PC-9 (cell line): Measurements from ENCODE around the gene DAB1. TPM values are rescaled to one million over a fixed set of nuclear protein-coding genes. Genes with fewer than 3 reads are reported as not detected.

Experiments used
- BruUV-seq: library from RNA; stranded (reverse); fragments of 400-500 nt; replicated peaks from 2 replicates; lab custom pipeline; 2021; lab: Mats Ljungman, UMichigan
- CTCF ChIA-PET: fragments of 300-600 bp; sonication (Branson Sonifier 250); formaldehyde crosslinking; loops from one replicate; lab custom pipeline; 2022; ENCODE audit warnings: antibody characterized with exemption; lab: Charles Lee
- POLR2A ChIA-PET: fragments of 300-600 bp; sonication (Branson Sonifier 250); formaldehyde crosslinking; loops from one replicate; lab custom pipeline; 2022; ENCODE audit warnings: antibody characterized with exemption; ENCODE audit not compliant: unreplicated experiment; lab: Charles Lee
- DNase-seq, 2 experiments: peaks; one replicate each; pipeline versions ENCODE4 v3.0.0 to v3.0.0-alpha.2; 2015 to 2022; ENCODE audit warnings: mixed read lengths in 1 of 2
- H2AFZ ChIP-seq: fragments of 200-600 bp; sonication (generic); 2 replicates; pipeline ENCODE4 v1.8.1; 2017; ENCODE audit warnings: antibody characterized with exemption
- H3F3A ChIP-seq: fragments of 200-600 bp; sonication (generic); 2 replicates; pipeline ENCODE4 v1.8.1; 2017; ENCODE audit warnings: antibody characterized with exemption, mild to moderate bottlenecking, low read depth; ENCODE audit not compliant: insufficient read depth
- H3K27ac ChIP-seq: fragments of 200-600 bp; sonication (generic); 2 replicates; pipeline ENCODE4 v1.6.1; 2016; ENCODE audit warnings: mixed run types
- H3K27me3 ChIP-seq: fragments of 200-600 bp; sonication (generic); 2 replicates; pipeline ENCODE4 v1.6.1; 2016; ENCODE audit warnings: low read depth, mixed run types; ENCODE audit not compliant: insufficient read depth
- H3K36me3 ChIP-seq: fragments of 200-600 bp; sonication (generic); 2 replicates; pipeline ENCODE4 v1.6.1; 2016; ENCODE audit warnings: low read depth, mixed run types
- H3K4me1 ChIP-seq: fragments of 200-600 bp; sonication (generic); replicated peaks from 2 replicates; pipeline ENCODE4 v1.6.1; 2016; ENCODE audit warnings: mixed run types; ENCODE audit not compliant: insufficient read depth
- H3K4me2 ChIP-seq: fragments of 200-600 bp; sonication (generic); 2 replicates; pipeline ENCODE4 v1.6.1; 2017; ENCODE audit warnings: mixed run types
- H3K4me3 ChIP-seq: fragments of 200-600 bp; sonication (generic); 2 replicates; pipeline ENCODE4 v1.6.1; 2016; ENCODE audit warnings: mixed run types
- H3K79me2 ChIP-seq: fragments of 200-600 bp; sonication (generic); 2 replicates; pipeline ENCODE4 v1.6.1; 2017; ENCODE audit warnings: low read depth, mixed run types
- H3K9me2 ChIP-seq: fragments of 200-600 bp; sonication (generic); 2 replicates; pipeline ENCODE4 v1.8.1; 2017; ENCODE audit warnings: mild to moderate bottlenecking; ENCODE audit not compliant: insufficient read depth
- H3K9me3 ChIP-seq: fragments of 200-600 bp; sonication (generic); 2 replicates; pipeline ENCODE4 v1.8.1; 2016; ENCODE audit warnings: low read depth; ENCODE audit not compliant: insufficient read depth
- H4K20me1 ChIP-seq: fragments of 200-600 bp; sonication (generic); 2 replicates; pipeline ENCODE4 v1.8.1; 2017; ENCODE audit not compliant: insufficient read depth
- CTCF ChIP-seq: fragments of 200-600 bp; sonication (generic); conservative IDR thresholded peaks from 2 replicates; pipeline ENCODE4 v1.6.1; 2017; ENCODE audit warnings: mixed run types, antibody characterized with exemption, mild to moderate bottlenecking, moderate library complexity
- EZH2 ChIP-seq: fragments of 200-600 bp; sonication (generic); IDR thresholded peaks from 2 replicates; pipeline ENCODE4 v1.8.0; 2017; ENCODE audit warnings: antibody characterized with exemption, low read depth
- intact Hi-C: fragments of 100-400 bp; cut with micrococcal nuclease; formaldehyde crosslinking; loops from one replicate; pipeline ENCODE4 v1.10.0; 2022; ENCODE audit not compliant: unreplicated experiment
- total RNA-seq: library from RNA; stranded (reverse); gene quantifications from 2 replicates; pipeline ENCODE4 v1.2.3, GENCODE V29; 2021

Gene DAB1
- total RNA-seq, 1 experiment from 2014 or later, result not detected

DNA sequence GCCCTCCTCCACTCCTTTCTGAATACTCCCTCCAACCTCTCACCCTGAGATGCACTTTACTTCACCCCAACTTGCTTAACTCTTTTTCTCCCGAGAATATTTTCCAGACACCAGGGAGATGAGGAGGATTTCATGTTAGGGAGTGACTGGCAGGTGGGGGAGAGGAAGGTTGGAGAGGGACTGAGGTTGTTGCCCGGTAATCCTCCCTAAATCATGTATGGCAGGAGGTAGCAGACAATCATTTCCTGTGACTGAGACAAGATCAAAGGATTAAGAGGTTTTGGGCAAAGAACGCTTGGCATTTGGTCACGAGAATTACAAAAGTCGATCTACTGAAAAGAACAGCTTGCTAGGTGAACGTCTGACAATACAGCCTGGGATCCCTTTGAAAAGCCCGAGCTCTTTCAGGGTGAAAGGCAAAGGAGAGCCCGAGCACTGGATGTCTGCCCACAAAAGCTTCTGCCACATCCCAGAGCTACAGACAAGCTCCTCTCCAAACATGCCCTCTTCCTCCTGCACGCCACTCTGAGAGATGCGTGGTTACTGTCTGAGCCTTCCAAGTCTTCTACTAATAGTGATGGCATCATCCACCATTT is 154.1 kb downstream of the DAB1 start:
- H2AFZ ChIP-seq, result no peak overlapping the region
- H3K36me3 ChIP-seq, result no peaks in the 10 kb centered on the region
- peaks cover 25% of the 10 kb centered on the region for H3K27me3 ChIP-seq
- BruUV-seq, result no TSS peak
- DNase-seq, result no peak
- no peak overlapping the region for H3K4me2 ChIP-seq
- ChIA-PET CTCF (no interaction called here), POLR2A (no interaction called here)
- intact Hi-C loops, result no loop called here
- no peak overlapping the region for H3K4me3 ChIP-seq
- TF ChIP-seq CTCF, result no peak
- TF ChIP-seq EZH2, result no peak
- H3K79me2 ChIP-seq, result no peaks in the 10 kb centered on the region
- no peaks in the 10 kb centered on the region for H3K9me3 ChIP-seq
- no peaks in the 10 kb centered on the region for H3K9me2 ChIP-seq
- no peaks in the 10 kb centered on the region for H4K20me1 ChIP-seq
- H3K27ac ChIP-seq, result no peak overlapping the region
- no peaks in the 10 kb centered on the region for H3F3A ChIP-seq
- no peaks in the 10 kb centered on the region for H3K4me1 ChIP-seq

DNA sequence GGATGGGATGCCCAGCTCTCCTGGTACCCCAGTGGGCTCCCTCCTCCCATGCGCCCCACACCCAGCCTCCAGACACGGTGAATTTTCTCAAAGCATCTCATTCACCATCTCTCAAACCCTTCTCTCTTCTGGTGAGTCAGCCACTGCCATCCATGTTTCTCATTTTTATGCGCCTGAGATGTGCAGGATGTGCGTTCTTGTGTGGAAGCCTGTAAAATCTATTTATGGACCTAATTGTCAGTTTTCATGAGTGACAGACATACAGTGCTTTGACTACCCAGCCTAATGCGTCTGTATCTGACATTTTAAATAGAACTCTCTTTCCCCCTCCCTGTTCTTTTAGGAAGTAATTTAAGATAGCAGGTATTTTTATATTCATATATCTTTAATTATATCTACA is 158.8 kb downstream of the DAB1 start:
- ChIA-PET POLR2A (no interaction called here), CTCF (no interaction called here)
- TF ChIP-seq EZH2 (no peak), CTCF (no peak)
- DNase-seq, result no peak
- H3K79me2 ChIP-seq, result no peaks in the 10 kb centered on the region
- no peaks in the 10 kb centered on the region for H4K20me1 ChIP-seq
- H3K4me1 ChIP-seq, result no peaks in the 10 kb centered on the region
- intact Hi-C loops, result no loop called here
- no peak overlapping the region for H3K4me3 ChIP-seq
- H3F3A ChIP-seq, result no peaks in the 10 kb centered on the region
- H3K9me3 ChIP-seq, result no peaks in the 10 kb centered on the region
- peaks cover 23% of the 10 kb centered on the region for H3K27me3 ChIP-seq
- H3K9me2 ChIP-seq, result no peaks in the 10 kb centered on the region
- no peak overlapping the region for H2AFZ ChIP-seq
- H3K36me3 ChIP-seq, result no peaks in the 10 kb centered on the region
- no peak overlapping the region for H3K4me2 ChIP-seq
- no peak overlapping the region for H3K27ac ChIP-seq
- no TSS peak for BruUV-seq

- Histone ChIP-seq H3K79me2 (no peaks in the 10 kb centered on the region), H3K4me2 (no peak overlapping the region), H3K4me1 (no peaks in the 10 kb centered on the region), H3K36me3 (no peaks in the 10 kb centered on the region), H3K27me3 (peaks cover 16% of the 10 kb centered on the region), H4K20me1 (no peaks in the 10 kb centered on the region), H3F3A (no peaks in the 10 kb centered on the region), H2AFZ (no peak overlapping the region), H3K4me3 (no peak overlapping the region), H3K27ac (no peak overlapping the region), H3K9me2 (no peaks in the 10 kb centered on the region), H3K9me3 (no peaks in the 10 kb centered on the region)
- no peak for TF ChIP-seq EZH2
- TF ChIP-seq CTCF, result no peak
- BruUV-seq, result no TSS peak
- ChIA-PET CTCF (no interaction called here), POLR2A (no interaction called here)
- intact Hi-C loops, result no loop called here
- no peak for DNase-seq
Observed at GRCh38 chr1:57262472-57262871, 161.4 kb downstream of the DAB1 start.
